Immature natural killer cell (primary cell): ENCODE measurements around the gene LMF1. TPM values are rescaled to one million over a fixed set of nuclear protein-coding genes. Genes with fewer than 3 reads are reported as not detected.

Experiments used
- DNase-seq, 3 donors: peaks; one replicate each; pipeline ENCODE4 v3.0.0; 2022; ENCODE audit warnings: mixed read lengths in 1 of 3
- H3K27ac Mint-ChIP-seq, 6 donors: one replicate each; pipeline ENCODE4 v1.8.0; 2020; ENCODE audit warnings: mixed read lengths in 6 of 6, mild to moderate bottlenecking in 5 of 6, inconsistent platforms in 4 of 6, moderate library complexity in 3 of 6
- H3K27me3 Mint-ChIP-seq, 3 donors: one replicate each; pipeline ENCODE4 v1.8.0; 2020 to 2021; ENCODE audit warnings: low read depth in 3 of 3, mild to moderate bottlenecking in 3 of 3, mixed read lengths in 3 of 3, moderate library complexity in 3 of 3, inconsistent platforms in 1 of 3
- H3K36me3 Mint-ChIP-seq, 3 donors: one replicate each; pipeline ENCODE4 v1.8.0; 2020; ENCODE audit warnings: mixed read lengths in 3 of 3, inconsistent platforms in 2 of 3, mild to moderate bottlenecking in 2 of 3
- H3K4me1 Mint-ChIP-seq, 2 donors: one replicate each; pipeline ENCODE4 v1.8.0; 2020; ENCODE audit warnings: inconsistent platforms in 2 of 2, mild to moderate bottlenecking in 2 of 2, mixed read lengths in 2 of 2, moderate library complexity in 1 of 2
- H3K4me3 Mint-ChIP-seq, 5 donors: one replicate each; pipeline ENCODE4 v1.8.0; 2020; ENCODE audit warnings: mild to moderate bottlenecking in 5 of 5, mixed read lengths in 5 of 5, inconsistent platforms in 3 of 5, moderate library complexity in 3 of 5
- H3K9me3 Mint-ChIP-seq, 6 donors: one replicate each; pipeline ENCODE4 v1.8.0; 2020; ENCODE audit warnings: mild to moderate bottlenecking in 6 of 6, mixed read lengths in 6 of 6, inconsistent platforms in 4 of 6, moderate library complexity in 3 of 6
- polyA plus RNA-seq, 3 donors: library from polyadenylated mRNA; unstranded; fragments of 300-500 nt; fragmentation: Illumina TruSeq; gene quantifications; one replicate each; pipeline ENCODE4 v1.2.3, GENCODE V29; 2021

LMF1 gene
- polyA plus RNA-seq, 3 donors from 2014 or later = 12.2 to 15.5 (median 12.6) TPM

- DNase-seq = no peak
- H3K27ac Mint-ChIP-seq = no peak overlapping the region
- peaks cover 7 to 18% (median 8%) of the 10 kb centered on the region in 3 donors for H3K27me3 Mint-ChIP-seq
- peaks cover 0 to 6% of the 10 kb centered on the region in 2 donors for H3K4me1 Mint-ChIP-seq
- peaks cover 0 to 3% (median 3%) of the 10 kb centered on the region in 3 donors for H3K36me3 Mint-ChIP-seq
- no peak overlapping the region for H3K4me3 Mint-ChIP-seq
- H3K9me3 Mint-ChIP-seq = peaks cover 0 to 2% (median 0%) of the 10 kb centered on the region in 6 donors
Measured at GRCh38 chr16:997440-998051, 26.8 kb upstream of the LMF1 start.

GRCh38 chr16:996681-997080, 25.9 kb upstream of the LMF1 start:
- H3K27ac Mint-ChIP-seq = no peak overlapping the region

GRCh38 chr16:995783-996182, 25.0 kb upstream of the LMF1 start:
- Mint-ChIP-seq H3K4me3 (no peak overlapping the region), H3K9me3 (peaks cover 0 to 2% (median 0%) of the 10 kb centered on the region in 6 donors), H3K36me3 (peaks cover 0 to 3% (median 3%) of the 10 kb centered on the region in 3 donors), H3K4me1 (peaks cover 0 to 6% of the 10 kb centered on the region in 2 donors), H3K27me3 (peaks cover 7 to 18% (median 10%) of the 10 kb centered on the region in 3 donors), H3K27ac (no peak overlapping the region)
- no peak for DNase-seq

More at GRCh38 chr16:996681-997080, 25.9 kb upstream of the LMF1 start:
- Mint-ChIP-seq H3K4me1 (peaks cover 0 to 6% of the 10 kb centered on the region in 2 donors), H3K9me3 (peaks cover 0 to 2% (median 0%) of the 10 kb centered on the region in 6 donors), H3K36me3 (peaks cover 0 to 3% (median 3%) of the 10 kb centered on the region in 3 donors), H3K4me3 (no peak overlapping the region), H3K27me3 (peaks cover 7 to 18% (median 10%) of the 10 kb centered on the region in 3 donors)
- DNase-seq = no peak

GRCh38 chr16:995087-995486, 24.3 kb upstream of the LMF1 start:
- no peak for DNase-seq
- H3K4me3 Mint-ChIP-seq = no peak overlapping the region
- peaks cover 0 to 2% (median 0%) of the 10 kb centered on the region in 6 donors for H3K9me3 Mint-ChIP-seq
- peaks cover 0 to 6% of the 10 kb centered on the region in 2 donors for H3K4me1 Mint-ChIP-seq
- H3K27me3 Mint-ChIP-seq = peaks cover 7 to 18% (median 10%) of the 10 kb centered on the region in 3 donors
- no peak overlapping the region for H3K27ac Mint-ChIP-seq
- peaks cover 0 to 3% (median 3%) of the 10 kb centered on the region in 3 donors for H3K36me3 Mint-ChIP-seq

DNA sequence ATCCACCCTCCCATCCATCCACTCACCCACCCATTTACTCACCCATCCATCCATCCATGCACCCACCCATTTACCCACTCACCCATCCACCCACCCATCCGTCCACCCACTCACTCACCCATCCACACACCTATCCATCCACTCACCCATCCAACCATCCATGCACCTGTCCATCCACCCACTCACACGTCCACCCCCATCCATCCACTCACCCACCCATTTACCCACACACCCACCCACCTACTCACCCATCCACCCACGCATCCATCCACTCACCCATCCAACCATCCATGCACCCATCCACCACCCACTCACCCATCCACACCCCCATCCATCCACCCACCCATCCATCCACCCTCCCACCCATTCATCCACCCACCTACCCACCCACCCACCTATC, 22.9 kb upstream of the LMF1 start:
- DNase-seq = no peak
- H3K27ac Mint-ChIP-seq = no peak overlapping the region
- H3K4me1 Mint-ChIP-seq = peaks cover 0 to 6% of the 10 kb centered on the region in 2 donors
- H3K9me3 Mint-ChIP-seq = peaks cover 0 to 2% (median 0%) of the 10 kb centered on the region in 6 donors
- peaks cover 0 to 3% (median 3%) of the 10 kb centered on the region in 3 donors for H3K36me3 Mint-ChIP-seq
- no peak overlapping the region for H3K4me3 Mint-ChIP-seq
- peaks cover 5 to 18% (median 10%) of the 10 kb centered on the region in 3 donors for H3K27me3 Mint-ChIP-seq

- no peak overlapping the region for H3K27ac Mint-ChIP-seq
- no peak overlapping the region for H3K4me3 Mint-ChIP-seq
- peaks cover 1 to 16% (median 7%) of the 10 kb centered on the region in 3 donors for H3K27me3 Mint-ChIP-seq
- peaks cover 0 to 3% (median 3%) of the 10 kb centered on the region in 3 donors for H3K36me3 Mint-ChIP-seq
- H3K9me3 Mint-ChIP-seq = peaks cover 0 to 2% (median 0%) of the 10 kb centered on the region in 6 donors
- DNase-seq = no peak
- peaks cover 0 to 6% of the 10 kb centered on the region in 2 donors for H3K4me1 Mint-ChIP-seq
Measured at GRCh38 chr16:991773-992172, 21.0 kb upstream of the LMF1 start.

- Mint-ChIP-seq H3K36me3 (peaks cover 0 to 3% (median 3%) of the 10 kb centered on the region in 3 donors), H3K9me3 (peaks cover 0 to 2% (median 0%) of the 10 kb centered on the region in 6 donors), H3K27me3 (peaks cover 1 to 13% (median 7%) of the 10 kb centered on the region in 3 donors), H3K4me3 (no peak overlapping the region), H3K4me1 (peaks cover 0 to 6% of the 10 kb centered on the region in 2 donors), H3K27ac (no peak overlapping the region)
- DNase-seq = no peak
Measured at GRCh38 chr16:991345-991744, 20.6 kb upstream of the LMF1 start.

- H3K4me1 Mint-ChIP-seq = no peaks in the 10 kb centered on the region
- H3K9me3 Mint-ChIP-seq = peaks cover 0 to 2% (median 0%) of the 10 kb centered on the region in 6 donors
- no peak for DNase-seq
- H3K27ac Mint-ChIP-seq = no peak overlapping the region
- H3K4me3 Mint-ChIP-seq = no peak overlapping the region
- H3K27me3 Mint-ChIP-seq = peaks cover 1 to 9% (median 8%) of the 10 kb centered on the region in 3 donors
- no peaks in the 10 kb centered on the region for H3K36me3 Mint-ChIP-seq
Measured at GRCh38 chr16:990516-991291, 19.9 kb upstream of the LMF1 start.

DNA sequence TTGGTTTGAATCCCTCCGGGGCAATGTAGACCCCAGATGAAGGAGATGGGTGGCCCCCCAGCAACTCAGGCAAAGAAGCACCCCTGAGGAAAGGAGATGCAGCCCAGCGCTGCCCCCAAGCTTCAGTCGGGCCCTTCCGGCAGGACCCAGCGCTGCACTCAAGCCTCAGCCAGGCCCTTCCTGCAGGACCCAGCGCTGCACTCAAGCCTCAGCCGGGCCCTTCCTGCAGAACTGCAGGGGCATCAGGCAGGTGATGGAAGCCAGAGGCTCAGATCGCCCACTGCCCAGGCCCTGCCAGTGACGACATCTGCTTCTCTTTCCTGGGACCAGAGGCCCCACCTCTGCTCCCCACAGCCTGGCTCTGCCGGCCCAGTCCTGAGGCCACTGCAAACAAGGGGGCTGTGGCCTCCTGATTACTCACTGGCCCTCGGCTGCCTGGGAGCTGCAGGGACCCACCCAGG, 18.6 kb upstream of the LMF1 start:
- DNase-seq = no peak
- Mint-ChIP-seq H3K9me3 (no peaks in the 10 kb centered on the region), H3K36me3 (no peaks in the 10 kb centered on the region), H3K27ac (no peak overlapping the region), H3K4me3 (no peak overlapping the region), H3K4me1 (no peaks in the 10 kb centered on the region), H3K27me3 (peaks cover 0 to 8% (median 2%) of the 10 kb centered on the region in 3 donors)

GRCh38 chr16:988471-989353, 17.9 kb upstream of the LMF1 start:
- Mint-ChIP-seq H3K4me3 (no peak overlapping the region), H3K27me3 (peaks cover 0 to 8% (median 2%) of the 10 kb centered on the region in 3 donors), H3K27ac (no peak overlapping the region), H3K9me3 (no peaks in the 10 kb centered on the region), H3K4me1 (no peaks in the 10 kb centered on the region), H3K36me3 (no peaks in the 10 kb centered on the region)
- DNase-seq = no peak

- no peaks in the 10 kb centered on the region for H3K36me3 Mint-ChIP-seq
- H3K9me3 Mint-ChIP-seq = no peaks in the 10 kb centered on the region
- H3K4me1 Mint-ChIP-seq = peaks cover 0 to 1% of the 10 kb centered on the region in 2 donors
- H3K27ac Mint-ChIP-seq = no peak overlapping the region
- no peak for DNase-seq
- no peak overlapping the region for H3K4me3 Mint-ChIP-seq
- H3K27me3 Mint-ChIP-seq = peaks cover 0 to 9% (median 0%) of the 10 kb centered on the region in 3 donors
Measured at GRCh38 chr16:987906-988305, 17.1 kb upstream of the LMF1 start.

- Mint-ChIP-seq H3K36me3 (no peaks in the 10 kb centered on the region), H3K4me3 (no peak overlapping the region), H3K27ac (no peak overlapping the region), H3K27me3 (peaks cover 0 to 9% (median 0%) of the 10 kb centered on the region in 3 donors), H3K4me1 (peaks cover 0 to 2% of the 10 kb centered on the region in 2 donors), H3K9me3 (no peaks in the 10 kb centered on the region)
- no peak for DNase-seq
Measured at GRCh38 chr16:986925-987582, 16.3 kb upstream of the LMF1 start.

- no peak for DNase-seq
- H3K36me3 Mint-ChIP-seq = no peaks in the 10 kb centered on the region
- H3K27ac Mint-ChIP-seq = no peak overlapping the region
- peaks cover 0 to 2% of the 10 kb centered on the region in 2 donors for H3K4me1 Mint-ChIP-seq
- H3K27me3 Mint-ChIP-seq = peaks cover 0 to 9% (median 0%) of the 10 kb centered on the region in 3 donors
- H3K4me3 Mint-ChIP-seq = no peak overlapping the region
- no peaks in the 10 kb centered on the region for H3K9me3 Mint-ChIP-seq
Measured at GRCh38 chr16:986411-986810, 15.6 kb upstream of the LMF1 start.
